ENCODE results near the gene SLX4IP.

SLX4IP gene

GRCh38 chr20:10654630-10655029 lies 219.5 kb downstream of the SLX4IP start:
- no peak for DNase-seq

- peak; percentile 50 for DNase-seq
Observed at GRCh38 chr20:10655720-10656669, 220.9 kb downstream of the SLX4IP start.

- no peak for DNase-seq
Observed at GRCh38 chr20:10657453-10657852, 222.3 kb downstream of the SLX4IP start.

GRCh38 chr20:10658051-10658823 lies 223.1 kb downstream of the SLX4IP start:
- DNase-seq = no peak

GRCh38 chr20:10658876-10659632 lies 223.9 kb downstream of the SLX4IP start:
- no peak for DNase-seq

GRCh38 chr20:10659651-10660601 lies 224.8 kb downstream of the SLX4IP start:
- no peak for DNase-seq

- DNase-seq = no peak
Observed at GRCh38 chr20:10660661-10661060, 225.6 kb downstream of the SLX4IP start.

GRCh38 chr20:10661261-10661660 lies 226.2 kb downstream of the SLX4IP start:
- no peak for DNase-seq

- no peak for DNase-seq
Observed at GRCh38 chr20:10662151-10662550, 227.0 kb downstream of the SLX4IP start.

GRCh38 chr20:10662661-10663458 lies 227.8 kb downstream of the SLX4IP start:
- DNase-seq = no peak

GRCh38 chr20:10663756-10664155 lies 228.7 kb downstream of the SLX4IP start:
- DNase-seq = no peak

- DNase-seq = no peak
Observed at GRCh38 chr20:10665027-10665561, 230.0 kb downstream of the SLX4IP start.

GRCh38 chr20:10665791-10666190 lies 230.7 kb downstream of the SLX4IP start:
- DNase-seq = no peak

GRCh38 chr20:10666221-10667076 lies 231.3 kb downstream of the SLX4IP start:
- DNase-seq = no peak

- DNase-seq = no peak
Observed at GRCh38 chr20:10667077-10667401, 231.9 kb downstream of the SLX4IP start.

- DNase-seq = no peak
Observed at GRCh38 chr20:10667560-10668167, 232.6 kb downstream of the SLX4IP start.

GRCh38 chr20:10668677-10669368 lies 233.7 kb downstream of the SLX4IP start:
- DNase-seq = no peak

GRCh38 chr20:10669843-10670446 lies 234.8 kb downstream of the SLX4IP start:
- no peak for DNase-seq

Measured in retina (tissue), 1 donor.